Prostate gland (tissue), 2 donors: Measurements from ENCODE around the gene FAM222B.

ENCODE experiments used
- CTCF ChIP-seq, 4 experiments: fragments of 200-600 bp in 2 of 4; fragments of 450-650 bp in 2 of 4; sonication (generic) in 2 of 4; IDR thresholded peaks; 1 replicate in 3 of 4; 2 replicates in 1 of 4; pipeline ENCODE4 v1.5.1; 2016 to 2019; ENCODE audit warnings: antibody characterized with exemption in 4 of 4, mild to moderate bottlenecking in 2 of 4, moderate library complexity in 2 of 4
- POLR2A ChIP-seq: fragments of 450-650 bp; IDR thresholded peaks from one replicate; pipeline ENCODE4 v1.6.1; 2016; ENCODE audit warnings: antibody characterized with exemption, mild to moderate bottlenecking
- POLR2AphosphoS5 ChIP-seq: sonication (generic); formaldehyde crosslinking; IDR thresholded peaks from one replicate; pipeline ENCODE4 v1.6.1; 2017; ENCODE audit warnings: antibody characterized with exemption

DNA sequence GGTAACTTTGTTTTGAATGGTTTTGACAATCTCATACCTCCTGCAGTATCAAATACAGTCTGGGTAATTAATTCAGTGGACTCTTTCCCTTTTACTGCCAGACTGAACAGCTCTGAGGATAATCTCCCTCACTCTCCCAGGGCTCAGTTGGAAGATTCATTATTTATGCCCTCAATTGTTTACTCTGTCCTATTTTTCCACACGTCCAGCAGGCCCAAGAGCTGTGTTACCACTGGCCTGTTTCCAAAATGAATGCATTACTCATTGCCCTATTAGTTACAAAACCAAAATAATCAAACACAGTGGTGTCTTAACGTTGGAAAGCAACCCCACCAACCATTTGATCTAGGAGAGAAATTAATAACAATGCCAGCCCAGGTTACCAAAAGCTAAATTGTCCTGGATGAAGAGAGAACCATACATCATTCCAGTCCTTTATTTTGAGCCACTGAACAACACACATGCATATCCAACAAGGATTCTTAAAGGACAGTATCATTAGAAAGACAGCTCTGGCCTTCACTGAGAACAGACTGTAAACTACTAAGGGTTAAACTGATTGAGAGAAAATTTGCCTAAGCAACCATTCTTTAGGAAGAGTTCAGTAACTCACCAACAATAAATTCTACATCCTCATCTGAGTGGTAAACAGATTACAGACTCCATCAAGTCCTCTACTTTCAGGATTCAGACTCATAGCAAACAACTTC, 34.5 kb downstream of the FAM222B start:
- TF ChIP-seq POLR2AphosphoS5 (no peak), CTCF (IDR thresholded peaks at IDR 0.05) (no peak), POLR2A (no peak)
